ENCODE data around the gene PNPO. TPM values are rescaled to one million over a fixed set of nuclear protein-coding genes. Genes with fewer than 3 reads are reported as not detected.

The PNPO gene
- total RNA-seq, 1 experiment from 2014 or later = 12.3 TPM

DNA sequence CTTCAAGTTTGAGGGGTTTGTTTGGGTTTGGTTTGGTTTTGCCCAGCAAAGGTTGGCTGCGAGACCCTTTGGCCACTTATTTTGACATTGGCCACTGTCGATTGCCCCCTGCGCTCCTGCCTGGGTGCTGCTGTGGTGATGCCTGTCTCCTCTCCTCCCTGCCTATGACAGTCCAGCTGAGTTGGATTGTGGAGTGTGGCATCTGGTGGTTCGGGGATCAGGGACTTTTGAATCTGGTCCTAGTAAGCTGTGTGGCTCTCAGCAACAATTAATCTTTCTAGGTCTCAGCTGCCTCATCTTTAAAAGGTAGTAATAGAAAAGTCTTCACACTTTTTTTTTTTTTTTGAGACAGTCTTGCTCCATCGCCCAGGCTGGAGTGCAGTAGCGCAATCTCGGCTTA is 56.7 kb downstream of the PNPO start:
- H3K36me3 ChIP-seq (ENCODE audit: insufficient read depth, low read length, poor library complexity, severe bottlenecking) = no peaks in the 10 kb centered on the region
- H3K4me1 ChIP-seq (ENCODE audit: insufficient read depth, low read length, poor library complexity, severe bottlenecking) = peaks cover 35% of the 10 kb centered on the region
- H3K9me3 ChIP-seq (ENCODE audit: low read depth, low read length, poor library complexity, severe bottlenecking) = no peaks in the 10 kb centered on the region
- TF ChIP-seq, protein P1, sequence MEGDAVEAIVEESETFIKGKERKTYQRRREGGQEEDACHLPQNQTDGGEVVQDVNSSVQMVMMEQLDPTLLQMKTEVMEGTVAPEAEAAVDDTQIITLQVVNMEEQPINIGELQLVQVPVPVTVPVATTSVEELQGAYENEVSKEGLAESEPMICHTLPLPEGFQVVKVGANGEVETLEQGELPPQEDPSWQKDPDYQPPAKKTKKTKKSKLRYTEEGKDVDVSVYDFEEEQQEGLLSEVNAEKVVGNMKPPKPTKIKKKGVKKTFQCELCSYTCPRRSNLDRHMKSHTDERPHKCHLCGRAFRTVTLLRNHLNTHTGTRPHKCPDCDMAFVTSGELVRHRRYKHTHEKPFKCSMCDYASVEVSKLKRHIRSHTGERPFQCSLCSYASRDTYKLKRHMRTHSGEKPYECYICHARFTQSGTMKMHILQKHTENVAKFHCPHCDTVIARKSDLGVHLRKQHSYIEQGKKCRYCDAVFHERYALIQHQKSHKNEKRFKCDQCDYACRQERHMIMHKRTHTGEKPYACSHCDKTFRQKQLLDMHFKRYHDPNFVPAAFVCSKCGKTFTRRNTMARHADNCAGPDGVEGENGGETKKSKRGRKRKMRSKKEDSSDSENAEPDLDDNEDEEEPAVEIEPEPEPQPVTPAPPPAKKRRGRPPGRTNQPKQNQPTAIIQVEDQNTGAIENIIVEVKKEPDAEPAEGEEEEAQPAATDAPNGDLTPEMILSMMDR (conservative IDR thresholded peaks at IDR 0.05; ENCODE audit: low read depth, low read length) = no peak
- TF ChIP-seq EZH2 (IDR thresholded peaks at IDR 0.05; ENCODE audit: borderline replicate concordance, low read depth, low read length, poor library complexity, severe bottlenecking) = no peak
- H3K27me3 ChIP-seq (replicated peaks; ENCODE audit: insufficient read depth, low read depth, low read length, poor library complexity) = no peaks in the 10 kb centered on the region
- POLR2A ChIA-PET (ENCODE audit: low non-redundant PET) = no interaction called here
- H3K4me3 ChIP-seq (ENCODE audit: low read depth, low read length, poor library complexity, severe bottlenecking) = no peak overlapping the region
- DNase-seq (ENCODE audit: low spot score) = no peak
- no peak overlapping the region for H3K27ac ChIP-seq (ENCODE audit: low read depth, low read length, poor library complexity, severe bottlenecking)
- intact Hi-C loops (cut with micrococcal nuclease; ENCODE audit: unreplicated experiment) = no loop called here
- no TSS peak for BruUV-seq (replicated peaks)
- CTCF ChIA-PET = no interaction called here

Other genes with a start within 250 kb of the PNPO start
- 21.1 and 25.3 TPM in 2 replicates for gene TBKBP1, start 247.4 kb upstream of the PNPO start, total RNA-seq (2021)
- not detected in 2 replicates for gene TBX21, start 208.3 kb upstream of the PNPO start, total RNA-seq (2021)
- 9.1 TPM in 2 replicates for gene OSBPL7, start 119.8 kb upstream of the PNPO start, total RNA-seq (2021)
- 30.5 and 42.0 TPM in 2 replicates for gene MRPL10, start 110.0 kb upstream of the PNPO start, total RNA-seq (2021)
- 1.1 and 1.3 TPM in 2 replicates for gene LRRC46, start 109.9 kb upstream of the PNPO start, total RNA-seq (2021)
- gene SCRN2, start 100.3 kb upstream of the PNPO start, total RNA-seq (2021) = 6.2 and 11.2 TPM in 2 replicates
- 0.15 and 0.66 TPM in 2 replicates for gene SP6, start 90.4 kb upstream of the PNPO start, total RNA-seq (2021)
- 19.5 and 29.1 TPM in 2 replicates for gene SP2, start 45.3 kb upstream of the PNPO start, total RNA-seq (2021)
- not detected in 2 replicates for gene PRR15L, start 16.3 kb downstream of the PNPO start, total RNA-seq (2021)
- gene CDK5RAP3, start 29.5 kb downstream of the PNPO start, total RNA-seq (2021) = 172 and 204 TPM in 2 replicates
- 2.3 TPM in 1 of 2 replicates, not detected in the other for gene COPZ2, start 96.2 kb downstream of the PNPO start, total RNA-seq (2021)
- gene NFE2L1, start 106.8 kb downstream of the PNPO start, total RNA-seq (2021) = 149 and 168 TPM in 2 replicates
- 121 and 139 TPM in 2 replicates for gene CBX1, start 159.9 kb downstream of the PNPO start, total RNA-seq (2021)
- gene SNX11, start 166.2 kb downstream of the PNPO start, total RNA-seq (2021) = 25.1 and 27.6 TPM in 2 replicates